BLaER1 (cell line): Measurements from ENCODE around the gene NCKAP5.

Experiments used
- H3K27ac ChIP-seq: shearing (Covaris generic); formaldehyde crosslinking; 2 replicates; pipeline ENCODE4 v1.8.1; 2022
- H3K27me3 ChIP-seq: shearing (Covaris generic); formaldehyde crosslinking; 2 replicates; pipeline ENCODE4 v1.8.1; 2022
- H3K36me3 ChIP-seq: shearing (Covaris generic); formaldehyde crosslinking; 2 replicates; pipeline ENCODE4 v1.8.1; 2022
- H3K4me1 ChIP-seq: shearing (Covaris generic); formaldehyde crosslinking; 2 replicates; pipeline ENCODE4 v1.8.1; 2022
- H3K4me2 ChIP-seq: shearing (Covaris generic); formaldehyde crosslinking; 2 replicates; pipeline ENCODE4 v1.8.1; 2022
- H3K4me3 ChIP-seq: shearing (Covaris generic); formaldehyde crosslinking; 2 replicates; pipeline ENCODE4 v1.8.1; 2022
- H3K9ac ChIP-seq: shearing (Covaris generic); formaldehyde crosslinking; 2 replicates; pipeline ENCODE4 v1.8.1; 2022
- H3K9me3 ChIP-seq: shearing (Covaris generic); formaldehyde crosslinking; 2 replicates; pipeline ENCODE4 v1.8.1; 2022
- H4K20me1 ChIP-seq: shearing (Covaris generic); formaldehyde crosslinking; 2 replicates; pipeline ENCODE4 v1.8.1; 2022
- Cebpa-rat ChIP-seq: shearing (Covaris generic); IDR thresholded peaks from 2 replicates; pipeline ENCODE4 v1.8.1; 2022

Gene NCKAP5

DNA sequence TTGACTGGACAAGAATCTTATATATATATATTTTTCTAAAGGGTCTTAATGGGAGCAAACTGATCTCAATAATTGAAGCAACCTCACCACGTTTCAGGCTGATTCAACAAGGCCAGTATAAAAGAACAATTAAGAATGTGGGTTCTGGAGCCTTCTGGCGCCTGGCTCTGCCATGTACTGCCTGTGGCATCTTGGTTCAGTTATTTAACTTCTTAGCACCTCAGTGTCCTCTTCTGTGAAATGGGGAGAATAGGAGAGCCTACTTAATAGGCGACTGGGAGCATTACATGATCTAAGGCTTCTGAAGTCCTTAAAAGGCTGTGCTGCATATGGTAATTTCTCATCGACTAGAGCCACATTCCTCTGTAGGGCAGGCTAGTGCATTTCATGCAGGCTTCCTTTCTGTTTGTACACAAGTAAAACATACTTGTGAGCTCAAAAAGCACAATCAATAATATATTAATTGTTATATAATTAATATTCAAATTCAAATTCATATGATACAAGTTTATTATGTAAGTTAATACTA lies 779.9 kb downstream of the NCKAP5 start:
- TF ChIP-seq Cebpa-rat, result no peak

GRCh38 chr2:132783883-132784282 lies 784.4 kb downstream of the NCKAP5 start:
- no peak overlapping the region for H3K4me3 ChIP-seq
- TF ChIP-seq Cebpa-rat, result no peak
- no peaks in the 10 kb centered on the region for H3K27me3 ChIP-seq
- H3K4me2 ChIP-seq, result no peak overlapping the region
- H3K4me1 ChIP-seq, result no peaks in the 10 kb centered on the region
- H3K36me3 ChIP-seq, result no peaks in the 10 kb centered on the region
- H3K9ac ChIP-seq, result no peak overlapping the region
- H3K27ac ChIP-seq, result no peak overlapping the region
- no peaks in the 10 kb centered on the region for H3K9me3 ChIP-seq
- no peaks in the 10 kb centered on the region for H4K20me1 ChIP-seq

More for the DNA sequence above, 779.9 kb downstream of the NCKAP5 start:
- no peak overlapping the region for H3K27ac ChIP-seq
- no peaks in the 10 kb centered on the region for H3K9me3 ChIP-seq
- H3K4me2 ChIP-seq, result no peak overlapping the region
- H3K9ac ChIP-seq, result no peak overlapping the region
- H3K4me1 ChIP-seq, result no peaks in the 10 kb centered on the region
- no peaks in the 10 kb centered on the region for H3K36me3 ChIP-seq
- no peaks in the 10 kb centered on the region for H4K20me1 ChIP-seq
- H3K4me3 ChIP-seq, result no peak overlapping the region
- H3K27me3 ChIP-seq, result no peaks in the 10 kb centered on the region

- Histone ChIP-seq H3K9me3 (no peaks in the 10 kb centered on the region), H3K4me3 (no peak overlapping the region), H3K36me3 (no peaks in the 10 kb centered on the region), H3K4me2 (no peak overlapping the region), H3K27me3 (no peaks in the 10 kb centered on the region), H4K20me1 (no peaks in the 10 kb centered on the region), H3K9ac (no peak overlapping the region), H3K27ac (no peak overlapping the region), H3K4me1 (no peaks in the 10 kb centered on the region)
- no peak for TF ChIP-seq Cebpa-rat
Measured at GRCh38 chr2:132782176-132782783, 786.0 kb downstream of the NCKAP5 start.

DNA sequence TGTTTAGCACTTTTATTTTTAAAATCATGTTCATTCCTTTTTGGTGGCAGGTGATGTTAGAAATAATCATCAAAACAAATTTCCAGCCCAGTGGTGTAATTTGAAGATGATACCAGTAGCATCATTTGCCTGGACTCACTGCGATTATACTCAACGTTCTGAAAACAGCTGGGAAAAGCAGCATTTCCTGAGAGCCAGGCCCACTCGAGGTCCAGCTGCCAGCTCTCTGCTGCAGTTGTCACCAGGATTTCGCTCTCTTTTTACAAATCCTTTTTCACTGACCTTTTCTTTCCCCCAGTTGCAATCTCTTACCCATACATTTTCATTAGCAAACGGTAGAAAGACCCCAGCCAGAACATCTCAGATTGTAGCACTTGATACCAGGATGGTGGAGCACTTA lies 787.6 kb downstream of the NCKAP5 start:
- Histone ChIP-seq H3K27me3 (no peaks in the 10 kb centered on the region), H3K4me3 (no peak overlapping the region), H3K4me1 (no peaks in the 10 kb centered on the region), H3K9ac (no peak overlapping the region), H3K4me2 (no peak overlapping the region), H3K9me3 (no peaks in the 10 kb centered on the region), H4K20me1 (no peaks in the 10 kb centered on the region), H3K27ac (no peak overlapping the region), H3K36me3 (no peaks in the 10 kb centered on the region)
- TF ChIP-seq Cebpa-rat, result no peak

- Histone ChIP-seq H4K20me1 (no peaks in the 10 kb centered on the region), H3K4me3 (no peak overlapping the region), H3K9me3 (no peaks in the 10 kb centered on the region), H3K9ac (no peak overlapping the region), H3K4me2 (no peak overlapping the region), H3K36me3 (no peaks in the 10 kb centered on the region), H3K27me3 (no peaks in the 10 kb centered on the region), H3K4me1 (no peaks in the 10 kb centered on the region), H3K27ac (no peak overlapping the region)
- no peak for TF ChIP-seq Cebpa-rat
Measured at GRCh38 chr2:132779206-132779721, 789.0 kb downstream of the NCKAP5 start.

DNA sequence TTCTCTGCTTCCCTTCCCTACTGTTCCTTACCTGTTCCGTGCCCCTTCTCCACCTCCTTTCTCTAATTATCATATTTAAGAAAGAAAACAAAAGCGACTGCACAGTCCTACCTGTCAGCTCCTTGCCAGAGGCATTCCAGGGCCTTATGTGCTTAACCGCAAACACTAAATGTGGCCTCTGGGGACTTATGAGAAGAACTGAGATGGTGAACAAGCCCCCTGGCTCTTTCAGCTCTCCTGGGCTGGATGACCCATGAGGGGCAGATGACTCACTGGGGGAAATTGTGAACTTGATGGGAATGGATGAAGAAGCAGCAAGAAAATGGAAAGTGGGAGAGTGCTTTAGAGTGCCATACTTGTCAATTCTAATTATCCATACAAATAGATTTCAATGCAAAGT lies 792.0 kb downstream of the NCKAP5 start:
- Histone ChIP-seq H3K9me3 (no peaks in the 10 kb centered on the region), H3K27me3 (no peaks in the 10 kb centered on the region), H3K36me3 (no peaks in the 10 kb centered on the region), H3K27ac (no peak overlapping the region), H3K4me3 (no peak overlapping the region), H3K4me2 (no peak overlapping the region), H3K4me1 (no peaks in the 10 kb centered on the region), H3K9ac (no peak overlapping the region), H4K20me1 (no peaks in the 10 kb centered on the region)
- TF ChIP-seq Cebpa-rat, result no peak

- H3K9ac ChIP-seq, result no peak overlapping the region
- no peaks in the 10 kb centered on the region for H3K36me3 ChIP-seq
- no peak for TF ChIP-seq Cebpa-rat
- H3K4me3 ChIP-seq, result no peak overlapping the region
- no peaks in the 10 kb centered on the region for H3K4me1 ChIP-seq
- no peaks in the 10 kb centered on the region for H3K9me3 ChIP-seq
- H4K20me1 ChIP-seq, result no peaks in the 10 kb centered on the region
- no peak overlapping the region for H3K4me2 ChIP-seq
- no peaks in the 10 kb centered on the region for H3K27me3 ChIP-seq
- H3K27ac ChIP-seq, result no peak overlapping the region
Measured at GRCh38 chr2:132774189-132774588, 794.1 kb downstream of the NCKAP5 start.

DNA sequence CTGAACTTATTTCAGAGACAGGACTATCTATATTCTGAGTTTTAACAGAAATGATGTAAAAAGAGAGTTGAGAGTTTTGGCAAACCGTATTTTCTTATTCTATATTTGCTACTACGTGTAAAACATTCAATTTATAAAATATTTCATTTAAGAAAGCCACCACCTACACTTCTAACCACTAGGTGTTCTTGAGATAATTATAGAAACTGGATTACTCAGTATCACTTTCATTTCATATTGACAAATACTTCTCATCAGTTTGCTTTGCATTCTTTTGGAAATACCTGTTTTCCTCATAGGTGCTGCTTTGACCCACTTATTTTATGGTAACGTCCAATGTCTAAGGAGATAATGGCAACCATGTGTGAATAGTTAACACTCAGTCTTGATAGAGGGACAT lies 794.9 kb downstream of the NCKAP5 start:
- H3K9me3 ChIP-seq, result no peaks in the 10 kb centered on the region
- H3K4me1 ChIP-seq, result no peaks in the 10 kb centered on the region
- no peaks in the 10 kb centered on the region for H3K27me3 ChIP-seq
- no peak overlapping the region for H3K27ac ChIP-seq
- no peak overlapping the region for H3K4me3 ChIP-seq
- no peak overlapping the region for H3K9ac ChIP-seq
- no peak overlapping the region for H3K4me2 ChIP-seq
- no peaks in the 10 kb centered on the region for H4K20me1 ChIP-seq
- TF ChIP-seq Cebpa-rat, result no peak
- H3K36me3 ChIP-seq, result no peaks in the 10 kb centered on the region

- H3K4me3 ChIP-seq, result no peak overlapping the region
- TF ChIP-seq Cebpa-rat, result no peak
- H3K36me3 ChIP-seq, result no peaks in the 10 kb centered on the region
- no peak overlapping the region for H3K4me2 ChIP-seq
- H4K20me1 ChIP-seq, result no peaks in the 10 kb centered on the region
- no peaks in the 10 kb centered on the region for H3K27me3 ChIP-seq
- H3K9ac ChIP-seq, result no peak overlapping the region
- no peaks in the 10 kb centered on the region for H3K4me1 ChIP-seq
- no peaks in the 10 kb centered on the region for H3K9me3 ChIP-seq
- no peak overlapping the region for H3K27ac ChIP-seq
Measured at GRCh38 chr2:132772340-132772739, 795.9 kb downstream of the NCKAP5 start.

DNA sequence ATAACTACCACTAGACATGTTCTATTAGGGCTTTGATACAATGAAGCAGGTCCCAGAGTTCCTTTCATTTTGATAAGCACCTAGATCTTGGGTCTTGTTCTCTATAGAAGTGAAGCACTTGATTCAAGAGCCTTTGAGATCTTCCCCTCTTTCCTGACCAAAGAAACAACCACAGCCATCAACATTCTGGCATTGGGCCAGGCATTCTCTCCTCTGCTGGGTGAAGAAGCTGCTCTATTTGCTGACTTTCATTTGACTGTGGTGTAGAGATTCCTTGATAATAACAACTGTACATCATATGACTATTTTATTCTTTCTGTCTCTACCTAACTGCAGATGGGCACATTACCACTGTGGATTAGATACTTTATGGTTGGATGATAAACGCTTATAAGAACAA lies 801.7 kb downstream of the NCKAP5 start:
- Histone ChIP-seq H3K4me2 (no peak overlapping the region), H3K9ac (no peak overlapping the region), H3K4me3 (no peak overlapping the region), H3K27me3 (no peaks in the 10 kb centered on the region), H3K27ac (no peak overlapping the region), H4K20me1 (no peaks in the 10 kb centered on the region), H3K9me3 (no peaks in the 10 kb centered on the region), H3K36me3 (no peaks in the 10 kb centered on the region), H3K4me1 (no peaks in the 10 kb centered on the region)
- TF ChIP-seq Cebpa-rat, result no peak
